ENCODE measurements around the gene TXNDC17. TPM values are rescaled to one million over a fixed set of nuclear protein-coding genes. Genes with fewer than 3 reads are reported as not detected.
"Not testable (repeated sequence)": the region's sequence is repeated elsewhere in the genome, so short reads cannot be mapped to it uniquely, and the experiment has no call there.

TXNDC17 gene
- total RNA-seq, 1 donor from 2014 or later: 93.0 TPM

- DNase-seq (ENCODE audit: low read depth): no peak
Measured at GRCh38 chr17:6683081-6683684, 42.3 kb downstream of the TXNDC17 start.

GRCh38 chr17:6683730-6684459, 43.0 kb downstream of the TXNDC17 start:
- no peak for DNase-seq (ENCODE audit: low read depth)

GRCh38 chr17:6684460-6684783, 43.6 kb downstream of the TXNDC17 start:
- no peak for DNase-seq (ENCODE audit: low read depth)

GRCh38 chr17:6684881-6685767, 44.3 kb downstream of the TXNDC17 start:
- DNase-seq (ENCODE audit: low read depth): no peak

GRCh38 chr17:6686026-6686425, 45.2 kb downstream of the TXNDC17 start:
- DNase-seq (ENCODE audit: low read depth): no peak

GRCh38 chr17:6688944-6689343, 48.1 kb downstream of the TXNDC17 start:
- no peak for DNase-seq (ENCODE audit: low read depth)

GRCh38 chr17:6690641-6691040, 49.8 kb downstream of the TXNDC17 start:
- no peak for DNase-seq (ENCODE audit: low read depth)

GRCh38 chr17:6691546-6691945, 50.7 kb downstream of the TXNDC17 start:
- DNase-seq (ENCODE audit: low read depth): no peak

GRCh38 chr17:6691958-6692357, 51.1 kb downstream of the TXNDC17 start:
- not testable (repeated sequence) for DNase-seq (ENCODE audit: low read depth)

Small RNAs within 50 kb of the gene (microRNA-seq; reads per million reads assigned to microRNA genes)
- gene MIR4520-1 (not detected), gene MIR4520-2 (not detected)

Other genes starting within 250 kb of the TXNDC17 start
- not detected in 2 replicates for gene AIPL1, start 205.9 kb upstream of the TXNDC17 start, total RNA-seq
- 1.0 and 5.3 TPM in 2 replicates for gene PIMREG, start 196.6 kb upstream of the TXNDC17 start, total RNA-seq
- gene PITPNM3, start 84.5 kb upstream of the TXNDC17 start, total RNA-seq: 0.72 and 0.78 TPM in 2 replicates
- 5.6 and 5.7 TPM in 2 replicates for gene KIAA0753, start 349 bp upstream of the TXNDC17 start, total RNA-seq
- 9.3 and 15.6 TPM in 2 replicates for gene MED31, start 10.5 kb downstream of the TXNDC17 start, total RNA-seq
- 0.31 and 0.70 TPM in 2 replicates for gene C17orf100, start 10.7 kb downstream of the TXNDC17 start, total RNA-seq
- gene SLC13A5, start 72.3 kb downstream of the TXNDC17 start, total RNA-seq: not detected in 2 replicates
- gene XAF1, start 115.0 kb downstream of the TXNDC17 start, total RNA-seq: 6.8 and 9.7 TPM in 2 replicates
- not detected in 2 replicates for gene FBXO39, start 135.2 kb downstream of the TXNDC17 start, total RNA-seq
- not detected in 2 replicates for gene TEKT1, start 190.7 kb downstream of the TXNDC17 start, total RNA-seq

All from myocyte (in vitro differentiated cells).